Measurements from ENCODE around the gene PSMC3IP.

Gene PSMC3IP

DNA sequence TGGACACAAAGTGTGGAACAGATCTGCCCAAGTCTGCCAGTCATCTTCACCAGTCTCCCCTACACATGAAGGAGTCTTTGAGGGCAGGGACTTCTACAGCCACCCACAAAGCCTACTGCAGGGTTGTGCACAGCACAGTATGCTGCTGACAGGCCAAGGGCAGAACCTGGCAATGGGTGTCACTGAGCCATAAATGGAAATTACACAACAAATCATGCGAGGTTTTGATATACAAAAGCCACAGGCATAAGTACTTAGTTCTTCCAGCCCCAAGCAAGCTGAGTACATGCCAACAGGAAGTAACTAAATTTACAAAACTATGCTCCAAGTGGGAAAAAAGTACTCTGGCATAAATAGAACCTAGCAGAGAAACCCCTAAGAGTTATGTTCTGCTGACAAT is 7.8 kb upstream of the PSMC3IP start:
- no peak for DNase-seq (ENCODE audit: low spot score)

DNA sequence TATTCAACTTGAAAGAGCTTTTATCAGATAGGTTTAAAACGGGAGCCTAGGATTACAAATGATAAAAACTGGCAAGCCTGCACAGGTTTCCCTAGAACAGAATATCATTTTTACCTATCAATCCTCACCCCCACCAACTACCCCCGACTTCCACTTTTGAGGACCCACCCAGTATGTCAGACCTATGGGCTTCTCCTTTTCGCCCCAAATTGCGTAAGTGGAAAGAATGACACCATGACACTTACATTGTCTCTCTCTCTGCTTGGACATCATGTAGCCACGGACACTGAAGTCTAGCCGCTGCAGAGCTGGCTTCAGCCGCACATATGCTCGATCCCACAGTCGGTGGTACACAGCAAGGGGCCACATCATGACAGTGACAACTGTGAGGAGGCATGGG is 7.4 kb upstream of the PSMC3IP start:
- no peak for DNase-seq (ENCODE audit: low spot score)

DNA sequence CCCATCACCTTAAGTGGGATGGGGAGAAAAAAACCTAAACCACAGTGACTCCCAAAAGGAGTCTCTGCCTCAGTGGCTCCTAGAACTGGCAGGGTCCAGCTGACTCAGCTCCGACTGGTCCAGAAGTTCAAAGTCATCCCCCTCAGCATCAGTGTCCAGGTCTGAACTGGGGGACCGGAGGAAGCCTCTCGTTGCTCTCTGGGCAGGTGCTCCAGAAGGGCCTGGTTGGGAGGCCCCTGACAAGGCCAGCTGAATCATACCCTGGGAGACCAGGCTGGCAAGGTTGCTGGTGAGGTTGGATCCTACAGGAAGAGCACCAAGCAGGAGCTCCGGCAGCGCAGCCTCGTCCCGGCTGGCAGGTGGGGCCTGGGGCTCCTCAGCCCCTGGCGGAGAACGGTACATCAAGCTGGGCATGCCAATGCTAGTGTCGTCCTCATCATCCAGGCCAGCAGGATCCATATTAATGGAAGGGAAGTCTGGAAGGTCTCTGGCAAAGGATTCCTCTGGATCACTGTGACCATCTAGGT is 4.3 kb upstream of the PSMC3IP start:
- no peak for DNase-seq (ENCODE audit: low spot score)

DNA sequence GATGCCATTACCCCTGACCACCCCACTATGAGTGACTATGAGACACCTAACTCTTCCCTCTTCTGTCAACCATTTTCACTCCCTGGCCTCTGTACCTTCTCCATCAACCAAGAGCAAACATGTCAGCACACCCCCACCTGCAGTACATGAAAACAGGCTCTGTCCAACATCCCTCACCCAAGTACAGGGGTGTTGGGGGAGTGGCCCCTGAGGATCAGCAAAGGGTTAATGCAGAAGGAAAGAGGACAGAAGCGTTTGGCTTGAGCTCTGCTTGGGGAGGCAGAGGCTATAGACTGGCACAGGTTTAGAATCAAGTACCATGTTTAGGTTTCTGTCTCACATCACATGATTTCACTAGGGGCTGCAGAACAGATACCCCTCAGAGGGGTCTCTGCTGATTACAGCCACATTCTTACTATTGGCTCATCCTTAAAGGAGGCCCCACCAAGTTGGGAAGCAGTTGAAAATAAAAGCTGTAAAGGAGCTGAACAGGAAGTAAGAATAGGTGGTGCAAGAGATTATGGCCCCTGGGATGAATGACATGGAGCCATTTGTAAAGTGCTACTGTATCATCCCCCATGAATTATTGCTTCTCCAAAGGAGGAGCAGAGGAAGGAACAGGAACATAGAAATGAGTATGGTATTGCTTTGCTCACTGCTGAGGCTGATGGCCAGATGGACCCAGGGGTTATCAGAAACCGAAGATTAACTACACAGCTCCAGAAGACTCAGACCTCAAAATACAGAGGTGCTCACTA is 2.4 kb upstream of the PSMC3IP start:
- DNase-seq (ENCODE audit: low spot score), result no peak

DNA sequence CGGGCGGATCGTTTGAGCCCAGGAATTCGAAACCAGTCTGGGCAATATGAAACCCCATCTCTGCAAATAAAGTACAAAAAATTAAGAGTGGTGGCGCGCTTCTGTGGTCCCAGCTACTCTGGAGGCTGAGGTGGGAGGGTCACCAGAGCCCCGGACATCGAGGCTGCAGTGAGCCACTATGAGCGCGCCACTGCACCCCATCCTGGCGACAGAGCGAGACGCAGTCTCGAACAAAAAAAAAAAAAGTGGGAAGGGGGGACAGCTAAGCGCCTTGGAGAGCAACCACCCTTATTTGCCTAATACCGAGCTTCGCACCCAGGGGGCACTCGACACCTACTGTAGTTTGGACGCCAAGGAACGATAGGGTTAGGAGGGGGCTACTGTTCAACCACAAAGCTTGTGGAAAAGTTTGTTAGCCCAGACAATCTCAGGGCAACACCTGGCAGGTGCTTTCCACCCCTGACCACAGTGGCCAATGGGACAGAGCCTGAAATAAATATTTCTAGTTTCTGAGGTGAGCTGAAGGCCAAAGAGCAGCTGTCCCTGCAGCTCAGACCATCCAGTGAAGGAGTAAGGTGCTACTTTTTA is 847 bp upstream of the PSMC3IP start:
- DNase-seq (ENCODE audit: low spot score), result peak; percentile 82

DNA sequence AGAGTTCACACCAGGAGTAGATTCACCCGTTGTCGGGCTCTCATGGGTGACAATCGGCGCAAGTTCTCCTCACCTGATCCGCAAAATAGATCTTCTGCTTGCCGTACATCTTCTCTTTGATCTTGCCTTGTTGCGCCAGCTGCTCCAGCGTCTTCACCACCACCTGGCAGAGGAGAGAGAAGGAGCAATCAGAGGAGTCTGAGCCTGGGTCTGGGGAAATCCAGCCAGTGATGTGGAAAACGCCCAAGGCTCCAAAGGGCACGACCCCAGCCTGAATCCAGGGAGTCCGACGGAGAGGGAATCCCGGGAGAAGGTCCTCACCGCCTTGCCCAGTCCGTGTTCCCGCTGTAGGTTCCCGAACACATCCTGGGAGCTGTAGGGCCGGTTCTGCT is 393 bp downstream of the PSMC3IP start:
- no peak for DNase-seq (ENCODE audit: low spot score)

DNA sequence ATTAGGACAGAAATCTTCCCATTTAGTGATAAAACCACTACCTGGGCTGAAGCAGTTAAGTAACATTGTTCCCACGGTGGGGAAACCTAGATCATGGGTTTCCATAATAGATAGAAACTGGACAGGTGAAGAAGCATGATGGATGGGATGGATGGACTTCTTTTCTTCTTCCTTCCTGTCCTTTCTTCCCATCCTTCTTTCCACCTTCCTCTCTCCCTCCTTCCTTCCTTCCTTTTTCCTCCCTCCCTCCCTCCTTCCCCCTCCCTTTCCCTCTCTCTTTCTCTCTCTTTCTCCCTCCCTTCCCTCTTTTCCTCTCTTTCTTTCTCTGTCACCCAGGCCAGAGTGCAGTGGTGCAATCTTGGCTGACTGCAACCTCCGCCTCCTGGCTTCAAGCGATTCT is 3.1 kb downstream of the PSMC3IP start:
- no peak for DNase-seq (ENCODE audit: low spot score)

DNA sequence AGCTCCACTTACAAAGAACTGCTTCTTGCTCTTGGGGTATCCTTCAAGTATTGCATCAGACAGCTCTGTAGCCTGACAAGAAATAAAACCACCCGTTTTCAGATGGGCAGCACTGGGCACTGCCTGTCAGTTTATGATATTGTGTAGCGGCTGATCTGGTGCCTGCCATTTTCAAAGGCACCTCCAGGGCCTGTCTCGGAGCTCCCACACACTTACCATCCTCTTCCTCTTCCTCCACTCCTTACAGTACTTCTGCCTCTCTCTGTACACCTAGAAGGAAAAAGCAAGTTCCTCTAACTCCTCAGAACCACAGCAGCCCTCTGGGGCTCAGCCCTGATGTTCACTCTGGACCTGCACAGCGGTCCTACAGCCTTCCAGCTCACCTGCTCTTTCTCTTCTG is 4.4 kb downstream of the PSMC3IP start:
- DNase-seq (ENCODE audit: low spot score), result no peak

DNA sequence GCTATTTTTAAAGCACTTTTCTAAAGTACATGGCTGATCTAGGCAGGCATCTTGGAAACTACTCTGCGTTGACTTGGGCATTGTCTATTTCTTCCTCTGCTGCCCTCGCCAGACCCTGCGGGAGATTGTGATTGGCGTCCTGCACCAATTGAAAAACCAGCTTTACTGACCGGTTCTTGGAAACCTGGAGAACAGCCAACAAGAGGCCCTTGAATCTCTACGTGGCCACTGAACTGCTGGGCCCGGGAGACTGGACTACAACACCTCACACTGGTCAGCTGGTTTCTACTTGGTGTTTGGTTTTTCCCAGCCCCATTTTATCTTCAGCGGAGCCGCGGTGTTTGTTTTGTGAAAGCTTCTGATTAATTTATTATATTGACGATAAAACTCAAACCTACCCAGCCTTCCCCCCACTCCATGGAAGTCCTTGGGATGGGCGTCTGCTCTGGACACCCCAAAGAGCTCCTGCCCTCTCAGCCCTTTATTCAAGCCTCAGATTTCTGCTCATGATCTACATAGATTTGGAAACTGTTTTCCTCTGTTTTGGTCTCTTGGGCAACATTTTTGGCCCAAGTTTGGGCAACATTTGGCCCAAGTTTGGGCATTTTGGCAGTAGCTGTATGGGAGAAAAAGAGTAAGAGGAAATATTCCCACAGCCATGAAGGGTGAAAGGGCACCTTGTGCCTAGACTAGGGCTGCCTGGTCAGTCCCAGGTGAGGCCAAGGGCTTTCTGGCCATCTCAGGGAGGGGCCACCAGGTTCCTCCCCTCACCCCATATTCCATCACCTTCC is 5.9 kb downstream of the PSMC3IP start:
- no peak for DNase-seq (ENCODE audit: low spot score)

DNA sequence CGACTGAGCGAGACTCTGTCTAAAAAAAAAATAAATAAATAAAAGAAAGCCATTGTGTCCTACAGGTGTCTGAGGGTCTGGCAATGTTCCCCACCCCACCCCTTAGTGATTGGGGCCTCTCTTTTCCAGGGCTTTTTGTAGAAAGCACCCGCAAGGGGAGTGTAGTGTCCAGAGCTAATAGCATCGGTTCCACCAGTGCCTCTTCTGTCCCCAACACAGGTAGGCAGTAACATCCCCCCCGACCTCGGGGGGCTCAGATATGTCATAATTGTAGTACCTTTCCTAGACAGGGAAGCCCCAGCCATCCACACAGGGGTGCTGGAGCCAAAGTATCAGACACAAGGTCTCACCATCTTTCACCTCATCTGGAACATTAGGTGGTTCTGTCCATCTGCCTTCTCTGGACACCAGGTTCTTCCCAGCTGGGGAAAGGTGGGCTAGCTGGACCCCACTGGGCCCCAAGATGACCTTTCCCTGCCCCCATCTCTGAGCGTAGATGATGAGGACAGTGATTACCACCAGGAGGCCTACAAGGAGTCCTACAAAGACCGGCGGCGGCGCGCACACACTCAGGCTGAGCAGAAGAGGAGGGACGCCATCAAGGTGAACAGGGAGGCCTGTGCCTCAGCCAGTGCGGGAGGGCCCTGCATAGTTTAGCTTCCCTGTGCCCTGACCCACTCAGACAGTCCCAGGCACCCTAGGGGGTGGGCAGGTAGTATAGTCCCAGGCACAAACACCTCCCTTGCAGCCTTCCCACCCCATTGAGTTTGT is 9.0 kb downstream of the PSMC3IP start:
- no peak for DNase-seq (ENCODE audit: low spot score)

DNA sequence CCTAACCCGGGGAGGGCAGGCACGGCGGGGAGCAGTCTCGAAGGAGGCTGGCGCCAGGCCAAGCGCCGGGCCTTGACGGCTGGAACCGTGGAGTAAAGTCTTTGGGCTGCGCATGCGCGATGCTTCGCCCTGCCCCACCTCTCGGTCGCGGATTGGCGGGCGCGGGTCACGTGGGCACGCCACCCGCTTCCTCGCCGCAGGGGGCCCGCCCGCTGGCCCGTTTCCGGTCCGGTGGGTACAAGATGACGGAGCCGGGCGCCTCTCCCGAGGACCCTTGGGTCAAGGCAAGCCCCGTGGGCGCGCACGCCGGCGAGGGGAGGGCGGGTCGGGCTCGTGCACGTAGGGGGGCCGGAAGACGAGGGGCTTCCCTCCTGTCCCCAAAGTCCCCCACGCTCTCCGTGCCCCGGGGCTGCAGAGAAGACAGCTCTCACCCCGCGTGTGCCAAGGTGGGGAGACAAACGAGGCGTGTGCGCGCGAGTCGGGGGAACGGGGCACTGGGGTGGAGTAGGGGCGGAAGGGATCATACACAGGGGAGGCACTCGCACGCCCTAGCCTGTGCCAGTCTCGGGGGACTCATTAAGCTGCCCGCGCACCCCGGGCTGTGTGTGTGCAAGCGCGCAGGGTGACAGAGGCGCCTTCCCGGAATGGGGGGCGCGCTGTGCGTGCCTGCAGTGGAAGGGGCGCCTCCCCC is 10.5 kb downstream of the PSMC3IP start, which contains the start of gene MLX:
TSS of gene MLX (plus strand) at position 218 of the 691 bp plus-strand sequence. CDS start at position 243, 25 bp downstream.
- peak; percentile 99 for DNase-seq (ENCODE audit: low spot score)

DNA sequence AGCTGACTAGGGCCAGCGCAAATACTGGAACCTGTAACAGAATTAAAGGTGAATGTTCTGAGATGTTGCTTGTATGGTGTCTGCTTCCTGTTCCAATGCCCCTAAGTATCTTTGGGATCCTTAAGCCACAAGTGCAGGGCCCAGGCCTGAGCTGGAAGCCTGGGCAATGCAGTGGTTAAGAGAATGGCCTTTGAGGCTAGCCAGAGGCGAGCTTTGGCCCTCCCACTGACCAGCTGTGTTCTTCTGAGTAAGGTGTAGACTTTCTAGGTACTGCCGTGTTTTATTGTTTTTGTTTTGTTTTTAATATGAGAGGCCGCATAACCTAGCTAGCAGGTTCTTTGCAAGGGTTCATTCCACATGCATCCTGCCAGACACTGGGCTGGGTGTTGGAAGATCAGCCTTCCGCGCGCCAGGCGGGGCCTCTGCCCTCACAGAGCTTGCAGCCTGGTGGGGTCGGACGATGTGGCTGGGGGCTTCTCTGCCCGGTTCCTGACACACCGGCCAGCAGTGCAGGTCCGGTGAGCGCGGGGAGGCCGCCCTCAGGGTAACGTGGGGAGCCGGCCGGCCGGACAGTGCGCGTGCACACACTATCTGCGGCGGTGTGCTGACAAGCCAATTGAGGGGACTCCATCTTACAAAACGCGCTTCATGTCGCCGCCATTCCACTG is 11.2 kb downstream of the PSMC3IP start:
- DNase-seq (ENCODE audit: low spot score), result no peak

DNA sequence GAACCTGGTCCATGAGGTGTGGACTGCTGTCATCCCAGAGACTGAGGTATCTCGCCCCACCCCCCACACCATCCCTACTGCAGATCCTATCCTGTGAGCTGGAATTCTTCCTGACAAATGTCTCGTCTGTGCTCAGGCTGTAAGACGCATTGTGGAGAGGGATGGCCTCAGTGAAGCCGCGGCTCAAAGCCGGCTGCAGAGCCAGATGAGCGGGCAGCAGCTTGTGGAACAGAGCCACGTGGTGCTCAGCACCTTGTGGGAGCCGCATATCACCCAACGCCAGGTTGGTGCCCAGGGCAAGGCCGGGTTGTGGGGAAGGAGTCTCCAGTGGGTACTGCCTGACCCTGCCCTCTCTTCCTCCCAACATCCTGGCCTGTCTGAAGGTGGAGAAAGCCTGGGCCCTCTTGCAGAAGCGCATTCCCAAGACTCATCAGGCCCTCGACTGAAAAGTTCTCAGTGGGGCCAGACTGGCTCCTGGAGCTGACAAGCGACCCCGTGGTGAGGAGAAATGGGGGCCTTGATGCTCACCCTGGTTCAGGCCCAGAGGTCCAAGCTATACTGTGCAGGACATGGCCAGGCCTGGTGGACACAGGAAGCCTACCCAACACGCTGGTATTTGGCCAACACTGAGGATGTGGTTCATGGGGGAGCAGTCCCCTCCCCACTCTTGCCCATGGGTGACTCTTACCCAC is 11.9 kb downstream of the PSMC3IP start:
- no peak for DNase-seq (ENCODE audit: low spot score)

DNA sequence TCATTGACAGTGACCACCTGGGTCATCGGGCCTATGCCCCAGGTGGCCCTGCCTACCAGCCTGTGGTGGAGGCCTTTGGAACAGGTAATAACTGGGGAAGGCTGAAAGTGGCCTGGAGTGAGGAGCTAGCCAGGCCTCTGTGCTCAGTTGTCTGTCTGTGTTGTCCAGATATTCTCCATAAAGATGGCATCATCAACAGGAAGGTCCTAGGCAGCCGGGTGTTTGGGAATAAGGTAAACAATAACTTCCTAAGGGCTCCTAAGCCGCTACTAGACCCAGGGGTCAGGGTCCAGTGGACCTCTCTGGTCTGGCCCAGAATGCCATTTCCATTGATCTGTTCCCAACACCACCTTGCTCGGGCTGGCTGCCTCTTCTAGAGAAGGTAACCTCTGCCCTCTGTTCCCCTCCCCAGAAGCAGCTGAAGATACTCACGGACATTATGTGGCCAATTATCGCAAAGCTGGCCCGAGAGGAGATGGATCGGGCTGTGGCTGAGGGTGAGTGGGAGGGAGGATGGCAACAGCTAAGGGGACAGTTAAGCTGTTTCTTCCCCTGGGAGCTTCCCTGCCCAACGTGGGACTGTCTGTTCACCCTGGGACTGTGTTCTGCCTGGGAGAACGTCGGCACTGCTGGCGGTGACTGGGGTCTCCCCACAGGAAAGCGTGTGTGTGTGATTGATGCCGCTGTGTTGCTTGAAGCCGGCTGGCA is 12.6 kb downstream of the PSMC3IP start:
- no peak for DNase-seq (ENCODE audit: low spot score)

DNA sequence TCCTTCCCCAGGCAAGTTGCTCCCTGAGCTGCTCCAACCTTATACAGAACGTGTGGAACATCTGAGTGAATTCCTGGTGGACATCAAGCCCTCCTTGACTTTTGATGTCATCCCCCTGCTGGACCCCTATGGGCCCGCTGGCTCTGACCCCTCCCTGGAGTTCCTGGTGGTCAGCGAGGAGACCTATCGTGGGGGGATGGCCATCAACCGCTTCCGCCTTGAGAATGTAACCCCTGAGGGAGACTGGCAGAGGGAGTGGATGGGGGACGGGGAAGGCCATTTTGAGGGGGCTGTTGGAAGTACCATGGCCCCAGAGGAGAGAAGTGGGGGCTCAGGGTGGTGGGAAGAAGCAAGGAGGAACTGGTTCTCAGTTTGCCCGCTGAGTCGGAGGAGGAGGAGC is 13.6 kb downstream of the PSMC3IP start:
- no peak for DNase-seq (ENCODE audit: low spot score)

DNA sequence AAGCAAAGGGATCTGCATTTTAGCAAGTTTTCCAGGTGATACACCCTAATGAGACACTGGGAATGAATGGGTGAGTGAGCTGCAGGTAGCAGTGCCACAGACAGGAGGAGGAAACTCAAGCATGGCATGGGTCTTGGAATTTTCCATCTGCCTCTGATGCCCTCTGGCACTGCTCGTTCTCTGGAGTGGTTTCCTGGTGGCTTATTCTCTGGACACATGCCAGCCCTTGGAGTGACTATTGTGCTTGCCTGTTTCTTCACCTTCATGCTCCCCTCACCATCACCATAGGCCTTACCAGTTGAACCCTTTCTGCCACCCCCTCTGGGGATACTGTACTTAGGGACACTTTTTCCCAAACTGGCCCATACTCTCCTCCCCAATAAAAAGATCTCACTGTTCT is 14.0 kb downstream of the PSMC3IP start:
- no peak for DNase-seq (ENCODE audit: low spot score)

DNA sequence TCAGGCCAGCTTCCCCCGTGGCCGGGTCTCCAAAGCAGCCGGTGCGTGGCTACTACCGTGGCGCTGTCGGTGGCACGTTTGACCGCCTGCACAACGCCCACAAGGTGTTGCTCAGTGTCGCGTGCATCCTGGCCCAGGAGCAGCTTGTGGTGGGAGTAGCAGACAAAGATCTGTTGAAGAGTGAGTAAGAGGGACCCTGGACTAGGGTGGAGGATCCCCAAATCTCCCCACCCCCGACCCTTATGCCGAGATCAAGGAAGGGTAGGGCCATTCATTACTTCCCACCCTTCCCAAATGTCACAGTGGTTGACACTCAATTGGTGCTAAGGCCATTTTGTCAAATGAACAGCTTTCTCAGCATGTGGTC is 14.4 kb downstream of the PSMC3IP start:
- DNase-seq (ENCODE audit: low spot score), result no peak

DNA sequence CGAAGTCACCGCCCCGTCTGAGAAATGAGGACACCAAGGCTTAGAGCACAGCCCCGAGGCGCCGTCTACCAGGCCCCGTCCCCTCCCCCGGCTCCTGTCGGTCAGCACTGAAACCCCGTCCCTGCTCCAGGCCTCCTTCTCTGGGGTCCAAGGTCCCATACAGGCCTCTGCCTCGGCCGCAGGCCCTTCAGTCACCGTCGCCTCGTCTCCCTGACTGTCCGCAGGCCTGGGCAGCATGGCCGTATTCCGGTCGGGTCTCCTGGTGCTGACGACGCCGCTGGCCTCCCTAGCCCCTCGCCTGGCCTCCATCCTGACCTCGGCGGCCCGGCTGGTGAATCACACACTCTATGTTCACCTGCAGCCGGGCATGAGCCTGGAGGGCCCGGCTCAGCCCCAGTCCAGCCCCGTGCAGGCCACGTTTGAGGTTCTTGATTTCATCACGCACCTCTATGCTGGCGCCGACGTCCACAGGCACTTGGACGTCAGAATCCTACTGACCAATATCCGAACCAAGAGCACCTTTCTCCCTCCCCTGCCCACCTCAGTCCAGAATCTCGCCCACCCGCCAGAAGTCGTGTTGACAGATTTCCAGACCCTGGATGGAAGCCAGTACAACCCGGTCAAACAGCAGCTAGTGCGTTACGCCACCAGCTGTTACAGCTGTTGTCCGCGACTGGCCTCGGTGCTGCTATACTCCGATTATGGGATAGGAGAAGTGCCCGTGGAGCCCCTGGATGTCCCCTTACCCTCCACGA is 15.0 kb downstream of the PSMC3IP start:
- DNase-seq (ENCODE audit: low spot score), result peak; percentile 57

DNA sequence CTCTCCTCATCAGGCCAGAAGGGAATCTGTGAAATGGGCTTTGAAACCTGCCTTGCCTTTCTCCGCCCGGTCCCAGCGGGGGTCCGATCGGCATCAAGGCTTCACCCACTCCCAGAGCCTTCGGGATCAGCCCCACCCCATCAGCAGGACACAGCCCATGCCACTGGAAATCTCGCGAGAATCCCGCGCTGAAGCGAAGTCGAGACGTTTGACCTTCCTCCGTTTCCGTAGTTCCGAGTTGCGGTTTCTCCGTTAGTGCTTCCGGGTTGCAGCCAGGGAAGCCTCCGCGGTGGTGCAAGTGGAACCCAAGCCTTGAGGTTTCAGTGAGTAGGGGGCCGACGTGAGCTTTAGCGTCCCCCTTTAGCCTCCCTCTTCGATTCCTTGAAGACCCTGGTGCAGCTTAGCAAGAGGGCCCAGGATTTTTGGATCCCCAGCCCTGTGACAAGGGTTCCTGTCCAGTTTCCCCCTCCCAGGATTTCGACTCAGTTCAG is 15.6 kb downstream of the PSMC3IP start, which contains the start of gene COASY:
TSS of gene COASY (plus strand) at position 252 of the 491 bp plus-strand sequence. CDS start 475 bp downstream, outside the sequence.
- peak; percentile 99 for DNase-seq (ENCODE audit: low spot score)

Measured in HuH-7.5 (cell line).